GM21381 (cell line): ENCODE data around the gene TBL1XR1.
"Not testable (repeated sequence)": the region's sequence is repeated elsewhere in the genome, so short reads cannot be mapped to it uniquely, and the experiment has no call there.

Experiments
- ATAC-seq: cut with Tn5 transposase; IDR thresholded peaks from one replicate; pipeline ENCODE4 v1.9.1; 2021; ENCODE audit warnings: mild to moderate bottlenecking, moderate library complexity; ENCODE audit not compliant: unreplicated experiment

The TBL1XR1 gene

GRCh38 chr3:177035676-177036075 is 161.6 kb downstream of the TBL1XR1 start:
- ATAC-seq, result no peak

GRCh38 chr3:177034832-177035475 is 162.3 kb downstream of the TBL1XR1 start:
- no peak for ATAC-seq

GRCh38 chr3:177026505-177027277 is 170.6 kb downstream of the TBL1XR1 start:
- ATAC-seq, result no peak

- ATAC-seq, result no peak
These were observed 181.4 kb downstream of the TBL1XR1 start for GRCh38 chr3:177015881-177016280.

- ATAC-seq, result no peak
These were observed 183.5 kb downstream of the TBL1XR1 start for GRCh38 chr3:177013681-177014280.

- ATAC-seq, result no peak
These were observed 191.4 kb downstream of the TBL1XR1 start for GRCh38 chr3:177005718-177006405.

GRCh38 chr3:177000159-177000558 is 197.1 kb downstream of the TBL1XR1 start:
- not testable (repeated sequence) for ATAC-seq

- no peak for ATAC-seq
These were observed 201.3 kb downstream of the TBL1XR1 start for GRCh38 chr3:176995946-176996345.

- ATAC-seq, result no peak
These were observed 202.1 kb downstream of the TBL1XR1 start for GRCh38 chr3:176994891-176995781.

- ATAC-seq, result no peak
These were observed 202.9 kb downstream of the TBL1XR1 start for GRCh38 chr3:176994393-176994792.

GRCh38 chr3:176992978-176993377 is 204.3 kb downstream of the TBL1XR1 start:
- ATAC-seq, result no peak

- no peak for ATAC-seq
These were observed 204.7 kb downstream of the TBL1XR1 start for GRCh38 chr3:176992565-176992964.

- ATAC-seq, result no peak
These were observed 208.5 kb downstream of the TBL1XR1 start for GRCh38 chr3:176988795-176989194.

- ATAC-seq, result no peak
These were observed 209.2 kb downstream of the TBL1XR1 start for GRCh38 chr3:176987901-176988650.

- no peak for ATAC-seq
These were observed 218.8 kb downstream of the TBL1XR1 start for GRCh38 chr3:176978441-176978840.

- no peak for ATAC-seq
These were observed 220.0 kb downstream of the TBL1XR1 start for GRCh38 chr3:176977331-176977730.

GRCh38 chr3:176976586-176976985 is 220.7 kb downstream of the TBL1XR1 start:
- ATAC-seq, result no peak

- no peak for ATAC-seq
These were observed 223.0 kb downstream of the TBL1XR1 start for GRCh38 chr3:176974279-176974678.

- ATAC-seq, result no peak
These were observed 225.6 kb downstream of the TBL1XR1 start for GRCh38 chr3:176971613-176972174.
